Measurements from ENCODE around the gene ARMC2. TPM values are rescaled to one million over a fixed set of nuclear protein-coding genes. Genes with fewer than 3 reads are reported as not detected.
"Not testable (repeated sequence)": the region's sequence is repeated elsewhere in the genome, so short reads cannot be mapped to it uniquely, and the experiment has no call there.

Gene ARMC2
- total RNA-seq, 6 experiments from 2014 or later, result 1.8 to 3.6 (median 2.7) TPM

DNA sequence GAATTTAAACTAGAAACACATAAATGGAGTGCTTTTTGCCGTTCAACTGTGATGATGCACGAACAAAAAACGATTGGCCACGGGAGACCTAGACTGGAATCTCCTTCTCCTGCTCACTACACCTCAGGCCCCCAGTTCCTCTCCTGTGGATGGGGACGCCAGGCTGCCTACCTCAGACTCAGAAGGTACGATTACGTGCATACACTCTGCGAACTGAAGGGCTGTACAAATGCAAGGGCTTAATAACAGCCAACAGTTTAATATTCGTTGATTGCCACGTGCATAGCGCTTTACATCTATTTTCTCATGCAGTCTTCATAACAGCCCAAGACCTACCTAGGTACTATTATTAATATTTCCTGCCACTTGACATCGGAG is 495 bp upstream of the ARMC2 start:
- TF ChIP-seq, protein P1, sequence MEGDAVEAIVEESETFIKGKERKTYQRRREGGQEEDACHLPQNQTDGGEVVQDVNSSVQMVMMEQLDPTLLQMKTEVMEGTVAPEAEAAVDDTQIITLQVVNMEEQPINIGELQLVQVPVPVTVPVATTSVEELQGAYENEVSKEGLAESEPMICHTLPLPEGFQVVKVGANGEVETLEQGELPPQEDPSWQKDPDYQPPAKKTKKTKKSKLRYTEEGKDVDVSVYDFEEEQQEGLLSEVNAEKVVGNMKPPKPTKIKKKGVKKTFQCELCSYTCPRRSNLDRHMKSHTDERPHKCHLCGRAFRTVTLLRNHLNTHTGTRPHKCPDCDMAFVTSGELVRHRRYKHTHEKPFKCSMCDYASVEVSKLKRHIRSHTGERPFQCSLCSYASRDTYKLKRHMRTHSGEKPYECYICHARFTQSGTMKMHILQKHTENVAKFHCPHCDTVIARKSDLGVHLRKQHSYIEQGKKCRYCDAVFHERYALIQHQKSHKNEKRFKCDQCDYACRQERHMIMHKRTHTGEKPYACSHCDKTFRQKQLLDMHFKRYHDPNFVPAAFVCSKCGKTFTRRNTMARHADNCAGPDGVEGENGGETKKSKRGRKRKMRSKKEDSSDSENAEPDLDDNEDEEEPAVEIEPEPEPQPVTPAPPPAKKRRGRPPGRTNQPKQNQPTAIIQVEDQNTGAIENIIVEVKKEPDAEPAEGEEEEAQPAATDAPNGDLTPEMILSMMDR (IDR thresholded peaks at IDR 0.05), result no peak
- no peaks in the 10 kb centered on the region for H3K36me3 Mint-ChIP-seq (ENCODE audit: low read depth)
- H3K4me3 Mint-ChIP-seq, result peak overlapping the region; percentile 94
- DNase-seq, result no peak
- no peaks in the 10 kb centered on the region for H3K9me3 Mint-ChIP-seq
- H3K27ac Mint-ChIP-seq, result 0 out of 2 replicates have a peak overlapping the region, but pooled peaks have one; percentile 24
- H3K27me3 Mint-ChIP-seq (ENCODE audit: insufficient read depth), result no peaks in the 10 kb centered on the region; the same call in none of the 2 replicates
- H3K4me1 Mint-ChIP-seq (ENCODE audit: low read depth), result peaks cover 16% of the 10 kb centered on the region

DNA sequence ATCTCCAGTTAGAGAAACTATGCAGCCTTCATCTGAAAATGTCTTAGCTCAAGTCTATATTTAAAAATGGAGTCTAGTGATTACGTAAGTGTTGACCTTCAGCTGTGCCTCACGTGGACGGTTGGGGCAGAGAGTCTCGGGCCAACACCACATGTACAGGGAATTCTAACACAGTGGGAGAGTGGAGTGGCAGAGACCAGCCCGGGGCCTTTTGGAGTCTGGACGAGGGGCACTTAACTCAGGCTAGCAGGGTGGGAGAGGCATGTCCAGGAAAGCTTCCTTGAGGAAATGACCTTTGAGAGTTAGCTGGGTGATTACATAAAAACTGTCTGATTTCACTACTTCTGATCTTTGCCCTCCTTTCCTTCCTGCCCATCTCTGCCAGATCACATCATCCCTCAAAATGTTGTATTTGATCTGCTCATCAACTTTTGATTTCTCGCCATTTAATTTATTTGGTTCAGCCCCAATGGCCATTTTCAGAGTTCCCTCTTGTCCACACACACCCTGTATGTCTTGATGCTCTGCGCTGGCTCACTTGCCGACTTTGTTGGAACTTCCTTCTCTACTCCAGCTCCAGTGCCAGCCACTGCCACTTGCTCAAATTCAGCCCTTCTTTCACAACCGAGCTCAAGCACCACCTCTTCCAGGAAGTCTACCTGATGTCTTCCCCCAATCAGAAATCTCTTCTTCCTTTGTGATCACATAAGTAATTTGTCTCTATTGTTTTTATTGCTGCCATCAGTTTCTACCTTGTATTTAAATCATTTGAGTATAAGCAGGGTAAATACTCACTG is 2.6 kb downstream of the ARMC2 start:
- DNase-seq, result no peak
- H3K9me3 Mint-ChIP-seq, result no peaks in the 10 kb centered on the region
- H3K27me3 Mint-ChIP-seq (ENCODE audit: insufficient read depth), result no peaks in the 10 kb centered on the region; the same call in 1 of the 2 replicates
- TF ChIP-seq, protein P1 (IDR thresholded peaks at IDR 0.05), result no peak
- peaks cover 16% of the 10 kb centered on the region for H3K4me1 Mint-ChIP-seq (ENCODE audit: low read depth)
- H3K27ac Mint-ChIP-seq, result no peak overlapping the region
- no peak overlapping the region for H3K4me3 Mint-ChIP-seq
- peaks cover 11% of the 10 kb centered on the region for H3K36me3 Mint-ChIP-seq (ENCODE audit: low read depth)

DNA sequence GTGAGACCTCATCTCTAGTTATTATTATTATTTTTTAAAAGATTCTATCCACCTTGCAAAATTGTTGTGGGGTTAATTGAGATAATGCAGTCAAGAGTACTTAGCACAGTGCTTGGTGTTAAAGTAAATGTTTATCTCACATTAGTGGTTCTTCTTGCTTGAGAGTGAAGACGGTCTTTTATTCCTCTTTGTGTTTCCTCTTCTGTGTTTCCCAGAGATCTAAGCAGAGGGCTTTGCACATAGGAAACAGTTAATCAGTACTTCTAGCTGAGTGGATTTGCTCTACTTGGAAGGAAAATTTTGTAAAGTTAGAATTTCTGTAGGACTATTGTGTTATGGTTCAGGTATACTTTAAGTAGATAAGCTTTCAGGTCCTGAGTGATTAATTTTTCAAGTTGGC is 3.5 kb downstream of the ARMC2 start:
- Mint-ChIP-seq H3K36me3 (ENCODE audit: low read depth) (peaks cover 20% of the 10 kb centered on the region), H3K4me3 (no peak overlapping the region), H3K27me3 (ENCODE audit: insufficient read depth) (no peaks in the 10 kb centered on the region; the same call in 1 of the 2 replicates), H3K27ac (no peak overlapping the region), H3K4me1 (ENCODE audit: low read depth) (peaks cover 16% of the 10 kb centered on the region), H3K9me3 (peaks cover 2% of the 10 kb centered on the region; the same call in 1 of the 2 replicates)
- DNase-seq, result no peak
- TF ChIP-seq, protein P1 (IDR thresholded peaks at IDR 0.05), result no peak

DNA sequence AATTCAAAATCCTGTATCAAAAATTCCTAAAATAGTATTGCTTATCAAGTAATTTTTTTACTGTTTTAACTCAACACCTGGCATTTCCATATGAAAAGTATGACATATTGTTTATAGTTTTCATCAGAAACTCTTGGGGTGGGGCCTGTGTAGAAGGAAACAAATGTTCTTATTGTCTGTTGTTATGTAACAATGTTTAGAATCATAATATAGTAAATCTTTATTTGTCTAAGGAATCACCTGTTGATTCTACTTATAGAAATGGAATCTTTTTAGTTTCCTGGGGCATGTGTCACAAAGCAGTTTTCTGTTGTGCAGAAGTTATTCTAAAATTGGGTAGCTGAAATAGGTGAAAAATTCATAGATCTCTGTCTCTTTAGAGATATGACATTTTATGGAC is 4.9 kb downstream of the ARMC2 start:
- no peak overlapping the region for H3K27ac Mint-ChIP-seq
- H3K36me3 Mint-ChIP-seq (ENCODE audit: low read depth), result peaks cover 31% of the 10 kb centered on the region
- no peak overlapping the region for H3K4me3 Mint-ChIP-seq
- DNase-seq, result no peak
- peaks cover 4% of the 10 kb centered on the region; the same call in 1 of the 2 replicates for H3K9me3 Mint-ChIP-seq
- no peaks in the 10 kb centered on the region; the same call in 1 of the 2 replicates for H3K27me3 Mint-ChIP-seq (ENCODE audit: insufficient read depth)
- peaks cover 8% of the 10 kb centered on the region for H3K4me1 Mint-ChIP-seq (ENCODE audit: low read depth)
- TF ChIP-seq, protein P1 (IDR thresholded peaks at IDR 0.05), result no peak

DNA sequence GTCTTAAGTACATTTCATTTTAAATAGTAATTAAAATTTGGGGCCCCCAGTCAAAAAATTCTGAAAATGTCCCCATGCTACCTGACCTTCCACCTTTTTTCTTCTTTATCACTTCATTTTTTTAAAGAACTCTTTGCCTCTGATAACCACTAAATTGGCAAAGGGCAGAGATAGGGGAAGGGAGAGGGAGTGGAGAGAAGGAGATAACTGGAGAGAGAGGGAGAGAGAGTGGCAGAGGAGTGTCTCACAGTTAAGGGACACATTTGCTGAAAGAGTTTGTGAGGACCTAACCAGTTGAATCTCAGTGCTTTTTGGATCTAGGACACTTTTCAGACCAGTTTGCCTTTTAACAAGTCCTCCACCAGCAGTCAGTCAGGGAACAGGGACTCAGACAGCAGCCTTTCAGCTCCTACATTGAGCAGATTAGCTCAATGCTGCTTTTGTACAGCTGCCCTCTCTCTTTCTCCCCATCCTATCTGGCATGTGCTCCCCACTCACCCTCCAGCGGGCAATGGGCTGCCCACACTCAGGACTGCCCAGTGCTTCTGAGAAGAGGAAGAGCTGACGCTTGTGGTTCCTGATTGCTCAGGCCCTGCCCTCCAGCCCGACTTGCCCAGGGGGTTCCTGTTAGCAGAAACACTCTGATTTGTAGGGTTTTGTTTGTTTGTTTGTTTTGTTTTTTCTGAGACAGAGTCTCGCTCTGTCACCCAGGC is 14.4 kb downstream of the ARMC2 start:
- Mint-ChIP-seq H3K36me3 (ENCODE audit: low read depth) (peaks cover 6% of the 10 kb centered on the region), H3K4me1 (ENCODE audit: low read depth) (no peaks in the 10 kb centered on the region), H3K4me3 (no peak overlapping the region), H3K9me3 (no peaks in the 10 kb centered on the region), H3K27me3 (ENCODE audit: insufficient read depth) (no peaks in the 10 kb centered on the region), H3K27ac (no peak overlapping the region)
- no peak for DNase-seq
- TF ChIP-seq, protein P1 (IDR thresholded peaks at IDR 0.05), result no peak

DNA sequence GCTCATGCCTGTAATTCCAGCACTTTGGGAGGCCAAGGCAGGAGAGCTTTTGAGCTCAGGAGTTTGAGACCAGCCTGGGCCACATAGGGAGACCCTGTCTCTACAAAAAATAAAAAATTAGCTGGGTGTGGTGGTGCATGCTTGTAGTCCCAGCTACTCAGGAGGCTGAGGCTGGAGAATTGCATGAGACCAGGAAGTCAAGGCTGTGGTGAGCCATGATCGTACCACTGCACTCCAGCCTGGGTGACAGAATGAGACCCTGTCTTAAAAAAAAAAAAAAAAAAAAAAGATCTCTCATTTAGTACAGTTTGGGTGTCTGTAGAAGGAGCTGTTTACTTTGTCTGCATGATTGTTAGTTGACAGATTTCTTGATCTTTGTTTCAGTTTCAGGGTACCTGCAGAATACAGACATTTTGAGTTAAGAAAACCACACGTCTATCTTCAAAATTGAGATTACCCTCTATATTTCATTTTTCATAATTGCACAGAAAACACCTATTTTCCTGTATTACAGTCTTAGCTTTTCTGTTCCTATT is 17.6 kb downstream of the ARMC2 start:
- DNase-seq; H3K9me3 Mint-ChIP-seq; H3K36me3 Mint-ChIP-seq (ENCODE audit: low read depth); H3K27me3 Mint-ChIP-seq (ENCODE audit: insufficient read depth); H3K4me3 Mint-ChIP-seq; H3K4me1 Mint-ChIP-seq (ENCODE audit: low read depth); H3K27ac Mint-ChIP-seq: not testable (repeated sequence)

Data from HFFc6 (cell line).